GF-D8 (cell line): ENCODE data around the gene MARVELD2.
"Not testable (repeated sequence)": the region's sequence is repeated elsewhere in the genome, so short reads cannot be mapped to it uniquely, and the experiment has no call there.

Experiments used
- DNase-seq: peaks from one replicate; lab custom pipeline; 2025; lab: John Stamatoyannopoulos, UW

Gene MARVELD2

DNA sequence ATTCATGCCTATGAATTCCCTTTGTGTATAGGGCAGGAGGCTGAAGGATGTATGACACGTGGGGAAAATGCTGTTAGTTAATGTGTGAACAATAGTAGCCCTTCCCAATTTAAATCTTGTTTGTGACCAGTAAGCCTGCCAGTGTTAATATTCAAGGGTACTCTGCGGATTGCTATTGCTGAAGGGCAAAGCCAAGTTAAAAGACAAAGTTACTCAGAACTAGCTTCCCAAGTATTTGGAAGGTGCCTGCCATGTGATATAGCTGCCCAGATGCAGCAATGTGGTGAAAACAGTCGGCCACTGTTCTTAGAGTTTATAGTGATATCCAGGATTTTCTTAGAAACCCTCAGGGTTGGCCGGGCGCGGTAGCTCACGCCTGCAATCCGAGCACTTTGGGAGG is 34.6 kb downstream of the MARVELD2 start:
- no peak for DNase-seq

DNA sequence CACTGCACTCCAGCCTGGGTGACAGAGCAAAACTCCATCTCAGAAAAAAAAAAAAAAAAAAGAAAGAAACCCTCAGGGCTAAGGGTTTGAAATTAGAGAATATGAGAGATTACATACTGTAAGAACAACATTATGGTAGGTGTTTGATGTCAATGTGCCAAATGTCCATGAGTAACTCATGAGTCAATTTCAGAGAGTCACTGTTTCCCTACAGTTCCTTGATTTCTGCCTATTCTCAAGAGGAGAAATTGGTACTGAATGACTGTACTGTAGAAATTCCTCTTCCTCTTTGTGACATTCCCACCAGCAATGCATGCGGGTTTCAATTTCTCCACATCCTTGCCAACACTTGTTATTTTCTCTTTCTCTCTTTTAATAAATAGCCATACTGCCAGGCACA is 35.2 kb downstream of the MARVELD2 start:
- DNase-seq, result no peak

DNA sequence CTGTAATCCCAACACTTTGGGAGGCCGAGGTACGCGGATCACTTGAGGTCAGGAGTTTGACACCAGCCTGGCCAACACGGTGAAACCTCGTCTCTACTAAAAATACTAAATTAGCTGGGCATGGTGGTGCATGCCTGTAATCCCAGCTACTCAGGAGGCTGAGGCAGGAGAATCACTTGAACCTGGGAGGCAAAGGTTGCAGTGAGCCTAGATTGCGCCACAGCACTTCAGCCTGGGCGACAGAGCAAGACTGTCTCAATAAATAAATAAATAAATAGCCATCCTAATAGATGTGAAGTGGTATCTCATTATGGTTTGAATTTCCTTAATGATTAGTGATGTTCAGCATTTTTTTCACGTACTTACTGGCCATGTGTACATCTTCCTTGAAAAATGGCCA is 35.6 kb downstream of the MARVELD2 start:
- not testable (repeated sequence) for DNase-seq

DNA sequence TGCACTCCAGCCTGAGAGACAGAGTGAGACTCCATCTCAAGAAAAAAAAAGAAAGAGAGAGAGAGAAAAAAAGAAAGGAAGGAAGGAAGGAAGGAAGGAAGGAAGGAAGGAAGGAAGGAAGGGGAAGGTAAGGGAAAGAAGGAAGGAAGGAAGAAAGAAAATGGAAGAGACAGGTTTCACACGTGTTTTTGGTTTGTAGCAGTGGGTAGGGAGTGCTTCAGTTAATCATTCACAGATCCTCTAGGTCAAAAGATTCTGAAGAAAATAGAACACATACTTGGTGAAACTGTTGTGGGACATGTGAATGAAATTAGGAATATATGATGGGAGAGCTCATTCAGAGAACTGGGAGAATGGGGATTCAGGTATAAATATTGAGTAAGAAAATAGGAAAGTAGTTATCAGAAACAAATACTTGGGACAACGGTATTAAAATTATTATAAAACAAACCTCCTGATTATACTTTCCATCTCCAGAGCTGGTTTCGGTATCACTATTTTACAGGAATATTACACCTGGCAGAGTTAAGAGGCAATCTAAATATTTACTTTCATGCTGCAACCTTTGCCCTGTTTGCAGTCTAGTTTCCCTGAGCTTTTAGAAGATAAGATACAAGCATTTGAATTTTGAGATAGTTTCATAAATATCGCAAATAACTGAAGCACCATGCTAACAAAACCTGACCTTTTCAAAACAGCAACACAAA is 37.2 kb downstream of the MARVELD2 start:
- no peak for DNase-seq

DNA sequence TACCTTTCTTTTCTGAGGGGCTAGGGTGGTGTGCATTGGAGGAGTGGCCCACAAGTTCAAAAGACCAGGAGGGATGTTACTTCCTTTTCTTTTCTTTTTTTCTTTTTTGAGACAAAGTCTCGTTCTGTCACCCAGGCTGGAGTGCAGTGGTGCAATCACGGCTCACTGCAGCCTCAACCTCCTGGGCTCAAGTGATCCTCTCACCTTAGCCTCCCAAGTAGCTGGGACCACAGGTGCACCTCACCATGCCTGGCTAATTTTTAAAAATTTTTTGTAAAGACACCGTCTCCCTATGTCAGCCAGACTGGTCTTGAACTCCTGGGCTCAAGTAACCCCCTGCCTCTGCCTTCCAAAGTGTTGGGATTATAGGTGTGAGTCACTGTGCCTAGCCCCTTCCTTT is 38.6 kb downstream of the MARVELD2 start:
- DNase-seq, result not testable (repeated sequence)

DNA sequence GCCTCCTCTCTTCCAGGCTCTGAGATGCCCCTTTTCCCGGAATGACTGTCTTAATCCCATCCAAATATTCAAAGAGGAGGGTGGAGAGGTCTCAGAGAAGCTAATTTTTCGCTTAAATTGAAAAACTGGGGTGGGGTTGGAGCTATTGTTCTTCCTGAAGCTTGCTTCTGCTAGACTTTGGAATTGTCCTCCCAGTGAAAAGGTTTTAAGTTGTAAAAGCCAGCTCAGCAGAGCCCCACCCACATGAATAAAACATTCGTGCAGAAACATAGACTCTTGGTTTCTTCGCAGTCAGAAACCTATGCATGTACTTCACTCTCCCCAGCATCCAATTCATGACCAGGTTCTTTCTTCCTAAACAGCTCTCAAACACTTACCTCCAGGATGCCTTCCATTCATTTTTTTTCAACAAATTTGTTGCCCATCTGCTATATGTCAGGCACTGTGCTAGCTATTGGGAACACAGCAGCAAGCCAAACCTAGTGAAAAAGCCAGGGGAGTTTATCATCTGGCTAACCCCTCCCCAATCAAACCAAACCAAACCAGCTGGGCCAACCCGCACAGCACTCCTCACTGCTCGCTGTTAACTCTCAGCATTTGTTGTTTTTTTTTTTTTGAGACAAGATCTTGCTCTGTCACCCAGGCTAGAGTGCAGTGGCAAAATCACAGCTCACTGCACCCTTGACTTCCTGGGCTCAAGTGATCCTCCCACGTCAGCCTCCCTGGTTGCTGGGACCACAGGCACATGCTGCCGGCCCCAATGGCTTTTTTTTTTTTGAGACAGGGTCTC is 39.7 kb downstream of the MARVELD2 start:
- DNase-seq, result no peak

DNA sequence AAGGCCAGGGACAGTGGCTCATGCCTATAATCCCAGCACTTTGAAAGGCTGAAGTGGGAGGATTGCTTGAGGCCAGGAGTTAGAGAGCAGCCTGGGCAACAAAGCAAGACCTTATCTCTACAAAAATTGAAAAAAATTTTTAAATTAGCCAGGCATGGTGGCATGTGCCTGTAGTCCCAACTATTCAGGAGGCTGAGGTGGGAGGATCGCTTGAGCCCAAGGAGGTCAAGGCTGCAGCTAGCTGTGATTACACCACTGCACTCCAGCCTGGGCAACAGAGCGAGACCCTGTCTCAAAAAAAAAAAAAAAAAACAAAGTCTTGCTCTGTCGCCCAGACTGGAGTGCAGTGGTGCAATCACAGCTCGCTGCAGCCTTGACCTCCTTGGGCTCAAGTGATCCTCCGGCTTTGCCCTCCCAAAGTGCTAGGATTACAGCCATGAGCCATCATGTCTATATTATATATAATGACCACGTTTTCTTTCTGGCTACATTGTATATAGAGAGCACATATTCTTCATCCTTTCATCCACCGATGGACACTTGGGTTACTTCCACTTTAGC is 40.6 kb downstream of the MARVELD2 start:
- DNase-seq, result not testable (repeated sequence)

DNA sequence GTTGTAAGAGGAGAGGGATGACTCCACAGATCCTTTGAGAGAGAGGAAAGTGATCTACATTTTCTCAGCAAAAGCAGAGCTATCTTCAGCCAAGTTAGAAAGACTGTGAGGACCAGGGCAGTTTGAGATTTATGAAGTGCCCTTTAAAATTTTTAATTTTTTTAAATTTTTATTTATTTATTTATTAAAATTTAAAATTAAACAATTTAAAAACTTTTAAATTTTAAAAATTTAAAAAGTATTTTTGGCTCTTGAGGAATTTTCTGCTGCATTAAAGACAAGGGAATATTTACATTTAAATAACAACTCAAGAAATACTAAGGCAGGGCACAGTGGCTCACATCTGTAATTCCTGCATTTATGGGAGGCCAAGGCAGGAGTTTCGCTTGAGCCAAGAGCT is 47.3 kb downstream of the MARVELD2 start:
- DNase-seq, result no peak

DNA sequence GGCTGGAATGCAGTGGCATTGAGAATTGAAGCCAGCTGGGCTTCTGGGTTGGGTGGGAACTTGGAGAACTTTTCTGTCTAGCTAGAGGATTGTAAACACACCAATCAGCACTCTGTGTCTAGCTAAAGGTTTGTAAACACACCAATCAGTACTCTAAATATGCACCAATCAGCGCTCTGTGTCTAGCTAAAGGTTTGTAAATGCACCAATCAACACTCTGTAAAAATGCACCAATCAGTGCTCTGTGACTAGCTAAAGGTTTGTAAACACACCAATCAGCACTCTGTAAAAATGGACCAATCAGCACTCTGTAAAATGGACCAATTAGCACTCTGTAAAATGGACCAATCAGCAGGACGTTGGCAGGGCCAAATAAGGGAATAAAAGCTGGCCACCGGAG is 51.5 kb downstream of the MARVELD2 start:
- DNase-seq, result not testable (repeated sequence)

DNA sequence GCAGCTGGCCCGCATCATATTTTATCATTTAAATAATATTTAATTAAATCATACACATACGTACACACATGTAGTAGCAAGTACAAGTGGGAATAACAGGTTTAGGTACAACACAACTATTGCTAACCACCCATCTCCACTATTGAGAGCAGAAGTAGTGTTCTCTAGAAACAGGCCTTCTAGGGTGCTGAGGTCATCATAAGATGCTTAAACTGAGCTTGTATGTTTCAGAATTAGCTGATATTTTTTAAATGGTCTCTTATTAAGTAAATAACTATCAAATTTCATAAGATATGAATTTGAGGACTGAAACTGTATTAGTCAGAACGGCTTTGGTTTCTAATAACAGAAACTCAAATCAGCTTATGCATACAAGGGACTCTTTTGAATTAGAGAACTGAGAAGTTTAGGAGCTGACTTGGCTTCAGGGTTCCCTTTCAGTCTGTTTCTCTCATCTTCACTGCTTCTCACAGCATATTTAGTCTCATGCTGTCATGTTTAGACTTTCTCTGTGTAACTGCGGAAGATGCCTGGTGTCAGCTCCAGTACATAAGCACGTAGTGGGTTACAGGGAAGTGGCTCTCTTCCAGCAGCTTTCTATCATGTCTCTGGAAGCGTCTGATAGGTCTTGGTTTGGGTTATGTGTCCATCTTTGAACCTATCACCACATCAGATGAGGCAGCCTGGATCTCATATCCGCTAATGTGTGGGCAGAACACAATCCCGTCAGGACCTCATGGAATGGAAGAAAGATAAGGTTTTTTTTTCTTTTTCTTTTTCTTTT is 52.7 kb downstream of the MARVELD2 start:
- no peak for DNase-seq

DNA sequence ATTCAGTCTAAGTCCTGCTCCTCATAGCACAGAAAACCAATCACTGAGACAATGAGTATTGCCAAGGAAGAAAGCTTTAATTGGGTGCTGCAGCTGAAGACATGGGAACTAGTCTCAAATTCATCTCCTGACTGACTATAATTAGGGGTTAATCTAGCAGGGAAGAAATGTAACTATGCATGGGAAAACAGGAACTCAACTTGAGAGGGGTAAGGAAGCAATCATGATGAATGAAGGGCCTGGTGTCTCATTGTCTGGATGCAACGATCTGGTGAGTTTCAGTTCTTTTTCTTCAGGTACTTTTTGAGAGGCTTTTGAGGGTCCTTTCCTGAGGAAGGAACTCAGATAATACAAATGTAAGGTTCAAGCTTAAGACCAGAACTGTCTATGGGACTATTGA is 53.7 kb downstream of the MARVELD2 start:
- no peak for DNase-seq

DNA sequence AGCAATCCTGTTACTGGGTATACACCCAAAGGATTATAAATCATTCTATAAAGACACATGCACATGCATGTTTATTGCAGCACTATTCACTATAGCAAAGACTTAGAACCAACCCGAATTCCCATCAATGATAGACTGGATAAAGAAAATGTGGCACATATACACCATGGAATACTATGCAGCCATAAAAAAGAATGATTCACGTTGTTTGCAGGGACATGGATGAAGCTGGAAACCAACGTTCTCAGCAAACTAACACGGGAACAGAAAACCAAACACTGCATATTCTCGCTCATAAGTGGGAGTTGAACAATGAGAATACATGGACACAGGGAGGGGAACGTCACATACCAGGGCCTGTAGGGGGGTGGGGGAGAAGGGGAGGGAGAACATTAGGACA is 56.6 kb downstream of the MARVELD2 start:
- not testable (repeated sequence) for DNase-seq

DNA sequence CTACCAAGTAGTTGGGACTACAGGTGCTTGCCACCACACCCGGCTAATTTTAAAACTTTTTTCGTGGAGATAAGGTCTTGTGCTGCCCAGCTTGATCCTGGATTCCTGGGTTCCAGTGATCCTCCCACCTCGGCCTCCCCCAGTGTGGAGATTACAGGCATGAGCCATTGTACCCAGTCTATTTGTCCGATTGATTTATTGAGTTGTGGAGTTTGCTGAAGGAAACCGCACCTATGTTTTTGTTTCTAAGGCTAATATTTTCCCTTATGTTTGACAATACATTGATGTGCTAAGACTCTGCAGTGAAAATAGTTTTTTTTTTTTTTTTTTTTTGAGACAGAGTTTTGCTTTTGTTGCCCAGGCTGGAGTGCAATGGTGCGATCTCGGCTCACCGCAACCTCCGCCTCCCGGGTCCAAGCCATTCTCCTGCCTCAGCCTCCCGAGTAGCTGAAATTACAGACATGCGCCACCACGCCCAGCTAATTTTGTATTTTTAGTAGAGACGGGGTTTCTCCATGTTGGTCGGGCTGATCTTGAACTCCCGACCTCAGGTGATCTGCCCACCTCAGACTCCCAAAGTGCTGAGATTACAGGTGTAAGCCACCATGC is 57.7 kb downstream of the MARVELD2 start:
- not testable (repeated sequence) for DNase-seq

DNA sequence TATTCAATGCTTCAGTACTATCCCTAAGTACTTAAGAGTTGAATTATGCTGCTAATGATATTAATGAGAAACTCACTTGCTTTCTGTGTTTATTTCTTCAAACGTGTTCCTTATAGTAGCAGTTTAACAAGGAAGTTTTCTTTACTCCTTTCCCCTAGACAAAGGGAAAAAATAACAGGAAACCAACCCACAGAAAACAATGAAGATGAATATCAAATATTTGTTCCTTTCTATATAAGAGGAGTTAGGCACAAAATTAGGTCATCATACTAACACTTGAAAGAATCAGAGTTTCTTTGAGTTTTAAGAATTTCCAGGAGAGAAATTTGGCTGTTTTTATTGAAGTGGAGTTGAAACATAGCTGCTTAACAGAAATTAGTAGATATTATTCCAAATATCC is 62.3 kb downstream of the MARVELD2 start:
- DNase-seq, result no peak

DNA sequence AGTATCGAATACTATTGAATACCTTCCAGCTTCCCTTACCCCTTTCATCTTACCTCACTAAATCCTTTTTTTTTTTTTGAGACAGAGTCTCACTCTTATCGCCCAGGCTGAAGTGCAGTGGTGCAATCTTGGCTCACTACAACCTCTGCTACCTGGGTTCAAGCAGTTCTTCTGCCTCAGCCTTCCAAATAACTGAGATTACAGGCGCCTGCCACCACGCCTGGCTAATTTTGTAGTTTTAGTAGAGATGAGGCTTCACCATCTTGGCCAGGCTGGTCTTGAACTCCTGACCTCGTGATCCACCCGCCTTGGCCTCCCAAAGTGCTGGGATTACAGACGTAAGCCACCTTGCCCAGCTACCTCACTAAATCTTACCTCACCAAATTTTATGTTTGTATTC is 63.4 kb downstream of the MARVELD2 start:
- DNase-seq, result not testable (repeated sequence)

DNA sequence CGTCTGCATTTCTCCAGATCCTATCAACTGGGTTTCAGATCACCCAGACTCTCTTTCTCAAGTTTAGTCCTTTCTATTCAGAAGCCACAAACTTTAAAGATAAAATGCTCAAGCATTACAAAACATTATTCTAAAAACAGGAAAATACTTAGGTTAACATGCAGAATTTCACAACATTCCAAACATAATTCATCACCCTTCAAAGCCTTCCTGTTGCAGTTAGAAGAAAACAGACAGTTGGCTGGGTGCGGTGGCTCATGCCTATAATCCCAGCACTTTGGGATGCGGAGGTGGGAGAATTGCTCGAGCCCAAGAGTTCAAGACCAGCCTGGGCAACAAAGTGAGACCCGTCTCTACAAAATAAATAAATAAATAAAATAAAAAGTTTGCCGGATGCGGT is 70.0 kb downstream of the MARVELD2 start:
- DNase-seq, result peak; percentile 1

DNA sequence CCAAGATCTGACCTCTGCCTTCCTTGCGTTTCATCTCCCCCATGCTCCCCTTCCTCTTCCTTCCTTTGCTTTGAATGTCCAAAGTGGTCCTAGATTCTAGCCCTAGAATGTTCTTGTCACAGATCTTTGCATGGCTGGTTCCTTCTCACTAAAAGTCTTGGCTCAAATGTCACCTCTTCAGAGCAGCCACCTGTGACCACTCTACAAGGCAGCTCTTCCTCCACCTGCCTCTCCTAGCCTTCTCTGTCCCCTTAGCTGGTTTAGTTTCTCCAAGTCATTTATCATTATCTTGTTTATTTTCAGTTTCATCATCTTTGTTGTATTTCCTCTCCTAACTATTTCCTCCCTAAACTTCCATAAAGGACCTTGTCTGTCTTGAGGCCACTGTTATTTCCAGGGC is 70.6 kb downstream of the MARVELD2 start:
- DNase-seq, result no peak

DNA sequence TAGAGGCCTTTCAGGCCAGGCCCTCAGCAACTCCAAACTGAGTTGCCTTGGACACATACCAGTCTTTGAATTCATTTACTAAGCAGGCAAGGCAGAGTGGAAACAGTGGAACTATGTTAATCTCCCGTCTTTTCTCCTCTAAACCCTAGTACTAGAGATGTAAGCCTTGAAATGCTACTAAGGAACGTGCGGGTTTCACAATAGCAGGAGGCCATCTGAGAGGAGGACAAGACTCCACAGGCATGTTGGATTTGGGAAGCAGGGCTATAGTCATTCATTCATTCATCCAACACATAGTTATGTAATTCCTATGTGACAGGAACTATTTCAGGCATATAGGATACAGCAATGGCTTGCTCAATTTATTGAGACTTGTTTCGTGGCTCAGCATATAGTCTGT is 74.3 kb downstream of the MARVELD2 start:
- no peak for DNase-seq

DNA sequence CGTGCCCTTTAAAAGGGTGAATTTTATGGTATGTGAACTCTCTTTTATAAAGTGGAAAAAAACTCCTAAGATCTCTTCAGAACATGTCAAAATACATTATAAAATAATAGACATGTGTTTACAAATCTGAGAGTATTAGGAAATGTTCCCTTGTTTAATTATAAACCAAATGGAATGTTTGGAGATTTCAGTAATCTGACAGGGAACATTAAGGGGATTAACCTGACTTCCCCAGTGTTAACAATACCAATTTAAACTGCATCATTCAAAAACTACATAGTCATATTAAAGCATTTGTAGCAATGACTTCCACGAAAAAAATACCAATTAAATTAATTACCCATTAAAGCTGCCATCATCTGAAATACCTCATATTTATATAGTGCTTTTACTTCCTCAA is 76.1 kb downstream of the MARVELD2 start:
- no peak for DNase-seq

DNA sequence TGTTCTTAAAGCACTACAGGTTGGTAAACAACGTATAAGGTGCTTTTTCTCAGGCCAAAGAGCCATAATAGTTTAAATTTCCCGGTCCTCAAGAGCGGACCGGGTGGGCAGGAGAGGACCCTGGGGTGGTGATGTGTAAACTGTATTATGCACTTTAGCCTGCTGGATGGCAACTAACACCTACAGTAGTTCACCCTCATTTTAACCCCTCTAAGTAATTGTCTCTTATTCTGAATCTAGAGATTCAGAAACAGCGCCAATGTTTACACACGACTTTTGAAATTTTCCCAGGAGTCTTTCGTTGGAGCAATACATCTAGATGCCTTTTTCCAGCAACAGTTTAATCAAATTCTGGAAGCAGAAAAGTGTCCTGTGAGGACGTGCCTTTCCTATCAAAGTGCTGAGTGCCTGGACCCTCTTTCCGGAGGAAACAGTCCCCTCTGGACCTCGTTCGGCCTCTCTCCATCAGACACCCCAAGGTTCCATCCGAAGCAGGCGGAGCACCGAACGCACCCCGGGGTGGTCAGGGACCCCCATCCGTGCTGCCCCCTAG is 77.0 kb downstream of the MARVELD2 start:
- no peak for DNase-seq

DNA sequence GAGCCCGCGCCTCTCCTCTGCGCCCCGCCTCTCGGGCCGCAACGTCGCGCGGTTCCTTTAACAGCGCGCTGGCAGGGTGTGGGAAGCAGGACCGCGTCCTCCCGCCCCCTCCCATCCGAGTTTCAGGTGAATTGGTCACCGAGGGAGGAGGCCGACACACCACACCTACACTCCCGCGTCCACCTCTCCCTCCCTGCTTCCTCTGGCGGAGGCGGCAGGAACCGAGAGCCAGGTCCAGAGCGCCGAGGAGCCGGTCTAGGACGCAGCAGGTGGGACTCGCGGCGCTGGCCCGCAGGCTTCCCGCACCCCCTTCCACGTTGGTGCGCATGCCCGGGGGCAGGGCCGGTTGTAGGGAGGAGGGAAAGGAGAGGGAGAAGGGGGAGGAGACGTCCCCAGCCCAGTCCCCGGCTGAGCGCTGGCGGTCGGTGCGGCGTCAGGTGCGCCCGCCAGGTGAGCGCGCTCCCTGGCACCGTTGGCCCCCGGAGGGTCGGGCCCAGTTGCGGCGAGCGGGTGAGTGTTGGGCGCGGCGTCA is 77.5 kb downstream of the MARVELD2 start, which contains the start of gene OCLN:
TSS of gene OCLN (plus strand) at position 400 of the 532 bp plus-strand sequence. CDS start 11,455 bp downstream, outside the sequence.
- no peak for DNase-seq
